NCI-H146 (cell line): Measurements from ENCODE around the gene PTPRCAP.

ENCODE experiments used
- DNase-seq: peaks from one replicate; lab custom pipeline; 2025; lab: John Stamatoyannopoulos, UW

Gene PTPRCAP

GRCh38 chr11:67440229-67441097 is 3.0 kb upstream of the PTPRCAP start:
- DNase-seq, result no peak

GRCh38 chr11:67439321-67440228 is 2.1 kb upstream of the PTPRCAP start:
- no peak for DNase-seq

DNA sequence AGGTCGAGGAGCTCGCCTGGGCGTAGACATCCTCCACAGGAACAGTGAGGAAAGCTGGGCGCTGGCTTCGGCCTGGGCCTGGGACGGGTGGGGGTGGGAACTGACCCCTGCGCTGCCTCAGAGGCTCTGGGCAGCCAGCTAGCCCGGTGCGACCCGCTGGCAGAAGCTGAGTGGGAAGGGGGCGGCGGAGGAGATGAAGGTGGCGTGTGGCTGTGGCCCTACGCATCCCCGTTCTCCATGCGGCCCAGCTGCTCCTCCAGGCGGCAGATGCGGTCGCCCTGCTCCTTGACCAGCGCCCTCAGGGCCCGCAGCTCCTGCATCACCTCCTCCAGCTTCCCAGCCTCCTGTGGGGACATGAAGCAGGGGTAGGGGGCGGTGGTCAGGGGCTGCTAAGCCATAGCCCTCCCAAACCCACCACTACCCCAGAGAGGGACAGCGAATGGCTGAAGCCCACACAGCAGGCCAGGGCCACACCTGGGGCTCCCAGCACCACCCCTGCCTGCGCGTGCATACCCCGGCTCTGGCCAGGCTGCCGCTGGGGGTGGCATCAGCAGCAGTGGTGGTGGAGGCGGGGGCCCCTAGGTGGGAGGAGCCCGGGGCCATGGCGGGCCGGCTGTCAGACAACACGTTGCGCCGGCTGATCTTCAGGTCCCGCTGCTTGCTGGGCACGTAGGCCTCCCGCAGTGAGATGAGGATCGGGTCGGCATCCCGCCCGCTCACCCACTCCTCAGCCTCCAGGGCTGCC is 848 bp upstream of the PTPRCAP start:
- DNase-seq, result no peak

DNA sequence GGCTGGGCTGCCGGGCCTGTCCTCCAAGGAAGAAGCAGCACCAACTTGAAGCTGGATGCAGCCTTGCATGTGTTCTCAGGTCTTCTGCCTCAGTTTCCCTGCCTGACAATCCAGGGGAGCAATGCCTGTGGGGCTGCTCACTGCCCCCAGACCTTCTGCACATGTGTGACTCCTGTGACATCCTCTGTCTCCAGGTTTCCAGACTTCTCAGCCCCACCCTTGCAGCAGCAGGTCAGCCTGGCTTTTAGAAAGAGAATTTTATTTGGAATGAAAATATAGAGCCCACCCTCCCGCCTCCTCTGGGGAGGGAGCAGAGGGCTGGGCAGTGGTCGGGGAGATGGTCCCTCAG is 301 bp upstream of the PTPRCAP start:
- no peak for DNase-seq

DNA sequence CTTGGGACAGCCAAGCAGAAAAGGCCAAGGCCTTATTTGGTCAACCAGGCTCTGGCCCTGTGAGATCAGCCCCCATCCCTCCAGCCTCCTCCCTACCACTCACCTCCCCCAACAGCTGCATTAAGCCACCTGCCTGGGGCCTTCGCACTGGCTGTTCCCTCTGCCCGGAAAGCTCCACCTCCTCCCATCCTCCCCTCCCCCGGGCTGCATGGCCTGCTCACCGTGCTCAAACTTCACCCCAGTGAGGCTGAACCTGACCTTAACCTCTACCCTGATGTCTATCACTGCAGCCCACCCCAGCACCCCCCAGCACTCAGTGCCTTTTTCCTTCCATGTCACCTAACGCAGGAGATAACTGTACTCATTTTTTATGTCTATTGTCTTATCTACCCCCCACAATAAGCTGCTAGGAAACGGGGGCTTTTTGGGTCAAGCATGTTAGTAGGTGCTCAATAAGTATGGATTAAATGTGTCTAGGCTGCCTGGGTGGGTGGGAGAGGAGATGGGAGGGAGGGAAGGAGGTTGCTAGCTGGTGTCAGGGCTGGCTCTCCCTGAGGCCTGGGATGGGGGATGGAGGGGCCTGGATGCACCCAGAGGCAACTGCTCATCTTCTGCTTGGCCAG is 912 bp downstream of the PTPRCAP start:
- no peak for DNase-seq

GRCh38 chr11:67435727-67436458 is 1.6 kb downstream of the PTPRCAP start:
- DNase-seq, result no peak

- DNase-seq, result no peak
Observed at GRCh38 chr11:67435031-67435726, 2.3 kb downstream of the PTPRCAP start.

GRCh38 chr11:67434395-67434881 is 3.0 kb downstream of the PTPRCAP start:
- DNase-seq, result no peak

DNA sequence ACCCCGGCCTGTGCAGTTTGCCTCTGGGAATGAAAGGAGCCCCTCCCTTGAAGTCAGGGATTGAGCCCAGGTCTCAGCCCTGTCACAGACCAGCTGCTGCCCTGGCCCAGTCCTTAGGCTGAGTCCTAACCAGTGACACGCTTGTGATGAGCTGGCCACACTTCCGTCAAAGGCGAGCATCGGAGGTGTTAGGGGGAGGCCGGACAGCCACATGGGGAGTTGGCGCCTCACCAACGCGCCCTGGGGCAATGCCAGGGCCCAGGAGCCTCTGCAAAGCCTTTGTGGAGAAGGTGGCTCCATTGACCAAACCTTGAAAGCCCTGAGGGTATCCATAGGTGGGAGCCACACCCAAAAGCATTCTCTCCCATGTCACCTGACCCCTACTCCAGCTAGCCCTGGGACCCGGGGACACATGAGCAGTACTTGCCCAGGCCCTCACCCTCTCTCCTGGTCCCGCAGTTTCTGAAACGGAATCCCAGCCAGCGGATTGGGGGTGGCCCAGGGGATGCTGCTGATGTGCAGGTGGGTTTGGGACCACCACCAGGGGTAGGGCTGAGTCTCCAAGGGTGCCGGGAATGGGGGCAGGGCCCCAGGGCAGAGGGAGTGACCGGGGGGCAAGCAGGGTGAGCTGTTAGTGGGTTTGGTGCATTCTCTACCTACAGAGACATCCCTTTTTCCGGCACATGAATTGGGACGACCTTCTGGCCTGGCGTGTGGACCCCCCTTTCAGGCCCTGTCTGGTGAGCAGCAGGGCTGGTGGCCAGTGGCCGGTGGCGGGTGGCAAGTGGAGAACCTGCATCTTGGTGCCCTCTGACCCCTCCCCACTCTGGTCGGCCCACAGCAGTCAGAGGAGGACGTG is 3.7 kb downstream of the PTPRCAP start:
- DNase-seq, result no peak

DNA sequence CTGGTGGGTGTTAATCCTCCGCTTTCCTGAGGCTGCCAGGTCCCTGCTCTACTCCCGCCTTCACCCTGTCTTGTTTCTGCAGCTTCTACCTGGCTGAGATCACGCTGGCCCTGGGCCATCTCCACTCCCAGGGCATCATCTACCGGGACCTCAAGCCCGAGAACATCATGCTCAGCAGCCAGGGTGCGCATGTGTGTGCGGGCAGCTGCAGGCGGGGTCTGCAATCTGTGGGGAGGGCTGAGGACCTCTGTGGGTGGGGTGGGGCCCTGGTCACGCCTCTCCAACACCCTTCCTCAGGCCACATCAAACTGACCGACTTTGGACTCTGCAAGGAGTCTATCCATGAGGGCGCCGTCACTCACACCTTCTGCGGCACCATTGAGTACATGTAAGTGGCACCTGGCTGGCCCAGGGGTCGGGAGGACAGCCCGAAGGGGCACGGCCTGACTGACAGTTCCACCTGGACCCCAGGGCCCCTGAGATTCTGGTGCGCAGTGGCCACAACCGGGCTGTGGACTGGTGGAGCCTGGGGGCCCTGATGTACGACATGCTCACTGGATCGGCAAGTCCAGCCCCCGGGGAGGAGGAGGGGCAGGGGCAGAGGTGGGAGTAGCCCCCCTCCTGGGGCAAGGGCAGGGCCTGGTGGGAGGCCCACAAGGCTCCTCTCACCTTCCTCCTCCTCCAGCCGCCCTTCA is 4.7 kb downstream of the PTPRCAP start:
- DNase-seq, result no peak

DNA sequence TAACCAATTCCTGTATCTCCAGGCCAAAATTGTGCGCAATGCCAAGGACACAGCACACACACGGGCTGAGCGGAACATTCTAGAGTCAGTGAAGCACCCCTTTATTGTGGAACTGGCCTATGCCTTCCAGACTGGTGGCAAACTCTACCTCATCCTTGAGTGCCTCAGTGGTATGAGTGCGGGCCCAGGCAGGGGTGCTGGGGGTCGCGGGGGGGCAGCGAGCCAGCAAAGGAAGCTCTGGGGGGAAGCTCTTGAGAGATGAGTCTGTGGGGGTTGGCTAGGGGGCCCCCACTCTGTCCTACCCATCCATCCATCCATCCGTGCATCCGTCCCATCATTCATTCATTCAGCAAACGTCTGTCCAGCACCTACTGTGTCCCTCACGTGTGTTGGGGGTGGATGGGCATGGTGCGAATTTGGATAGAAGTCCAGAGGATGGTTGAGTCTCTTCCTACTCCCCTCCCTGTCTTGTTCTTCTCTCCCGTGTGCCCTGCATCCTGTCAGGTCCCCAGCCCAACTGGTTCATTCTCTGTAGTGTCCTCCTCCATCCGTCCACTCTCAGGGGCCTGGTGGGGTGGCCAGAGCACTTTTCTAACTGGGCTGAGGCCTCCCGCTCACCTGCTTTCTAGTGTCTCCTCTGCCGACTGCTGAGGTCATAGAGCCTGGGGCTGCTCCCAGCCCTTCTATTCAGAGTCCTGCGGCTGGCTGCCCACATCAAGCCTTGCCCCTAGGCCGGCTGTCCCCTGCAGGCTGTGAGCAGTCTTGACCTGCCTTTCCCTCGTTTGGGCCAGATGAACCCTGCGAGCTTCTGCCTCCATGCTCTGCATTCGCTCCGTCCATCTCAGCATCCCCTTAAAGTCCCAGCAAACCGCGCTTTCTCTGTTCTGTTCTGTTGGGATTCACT is 5.9 kb downstream of the PTPRCAP start:
- no peak for DNase-seq

GRCh38 chr11:67429722-67430121 is 7.8 kb downstream of the PTPRCAP start:
- no peak for DNase-seq

DNA sequence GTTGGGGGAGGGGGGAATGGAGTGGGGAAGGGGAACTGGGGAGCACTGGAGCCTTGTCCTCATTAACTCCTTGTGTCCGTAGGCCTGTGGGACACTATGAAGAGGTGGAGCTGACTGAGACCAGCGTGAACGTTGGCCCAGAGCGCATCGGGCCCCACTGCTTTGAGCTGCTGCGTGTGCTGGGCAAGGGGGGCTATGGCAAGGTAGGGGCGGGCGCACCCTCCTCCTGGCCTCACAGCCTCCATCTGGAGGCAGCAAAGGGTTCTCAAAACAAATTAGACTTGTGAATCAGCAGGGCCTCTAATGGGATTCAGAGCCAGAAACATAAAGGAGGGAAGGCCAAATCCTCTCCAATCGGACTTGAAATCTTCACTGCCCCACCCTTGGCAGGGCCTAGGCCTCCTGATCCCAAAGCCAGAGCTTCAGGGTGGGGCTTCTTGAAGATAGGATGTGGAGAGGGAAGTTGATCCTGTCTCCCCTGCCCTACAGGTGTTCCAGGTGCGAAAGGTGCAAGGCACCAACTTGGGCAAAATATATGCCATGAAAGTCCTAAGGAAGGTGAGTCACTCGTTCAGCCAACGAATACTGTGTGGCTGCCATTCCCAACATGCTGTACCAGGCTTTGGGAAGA is 8.3 kb downstream of the PTPRCAP start:
- no peak for DNase-seq

- DNase-seq, result peak; percentile 99
Observed at GRCh38 chr11:67428052-67429001, 9.2 kb downstream of the PTPRCAP start, which contains the start of gene RPS6KB2. TSS of gene RPS6KB2 (plus strand) at chr11:67428494. CDS start at chr11:67428546, 52 bp downstream.

DNA sequence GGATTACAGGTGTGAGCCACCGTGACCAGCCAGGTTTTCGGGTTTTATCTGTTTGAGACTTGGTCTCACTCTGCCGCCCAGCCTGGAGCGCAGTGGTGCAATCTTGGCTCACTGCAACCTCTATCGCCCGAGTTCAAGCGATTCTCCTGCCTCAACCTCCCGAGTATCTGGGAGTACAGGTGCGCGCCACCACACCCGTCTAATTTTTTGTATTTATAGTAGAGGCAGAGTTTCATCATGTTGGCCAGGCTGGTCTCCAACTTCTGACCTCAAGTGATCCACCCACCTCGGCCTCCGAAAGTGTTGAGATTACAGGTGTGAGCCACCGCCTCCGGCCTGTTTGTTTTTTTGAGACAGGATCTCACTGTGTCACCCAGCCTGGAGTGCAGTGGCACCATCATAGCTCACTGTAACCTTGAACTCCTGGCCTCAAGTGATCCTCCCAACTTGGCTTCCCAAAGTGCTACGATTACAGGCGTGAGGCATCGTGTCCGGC is 10.1 kb downstream of the PTPRCAP start:
- DNase-seq, result peak; percentile 37
